ENCODE results near the gene MST1R. TPM values are rescaled to one million over a fixed set of nuclear protein-coding genes. Genes with fewer than 3 reads are reported as not detected.

MST1R gene
- total RNA-seq, result not detected in 2 replicates

GRCh38 chr3:49903451-49904424, at the start of gene MST1R:
Gene MST1R (minus strand): TSS chr3:49903873. CDS start chr3:49903609, 264 bp downstream.

GRCh38 chr3:49939858-49940666, 36.4 kb upstream of the MST1R start, which contains the start of gene RBM6:
Gene RBM6 (plus strand): TSS chr3:49940150. CDS start chr3:49962642, 22,492 bp downstream.

GRCh38 chr3:49929291-49930167, 25.9 kb upstream of the MST1R start, which contains the start of gene MON1A:
Gene MON1A (minus strand): TSS chr3:49929811. CDS start chr3:49913346, 16,465 bp downstream.

GRCh38 chr3:49869525-49870126, 34.0 kb downstream of the MST1R start, which contains the start of gene CAMKV:
Gene CAMKV (minus strand): TSS chr3:49869906. CDS start chr3:49862388, 7,518 bp downstream.

GRCh38 chr3:49856181-49857005, 47.3 kb downstream of the MST1R start, which contains the start of gene TRAIP:
Gene TRAIP (minus strand): TSS chr3:49856564. CDS start chr3:49856453, 111 bp downstream.

Other genes starting within 250 kb of the MST1R start
- 80.2 and 111 TPM in 2 replicates for gene APEH, start 229.5 kb downstream of the MST1R start, total RNA-seq
- 6.6 and 10.1 TPM in 2 replicates for gene MST1, start 214.4 kb downstream of the MST1R start, total RNA-seq
- 25.1 and 26.6 TPM in 2 replicates for gene RNF123, start 214.3 kb downstream of the MST1R start, total RNA-seq
- 4.9 TPM in 1 of 2 replicates, not detected in the other for gene AMIGO3, start 184.2 kb downstream of the MST1R start, total RNA-seq
- gene GMPPB, start 179.9 kb downstream of the MST1R start, total RNA-seq, result 30.0 and 36.6 TPM in 2 replicates
- gene IP6K1, start 117.3 kb downstream of the MST1R start, total RNA-seq, result 30.7 and 36.5 TPM in 2 replicates
- not detected in 2 replicates for gene CDHR4, start 104.0 kb downstream of the MST1R start, total RNA-seq
- 1.4 and 3.6 TPM in 2 replicates for gene INKA1, start 100.6 kb downstream of the MST1R start, total RNA-seq
- gene UBA7, start 89.9 kb downstream of the MST1R start, total RNA-seq, result 21.7 and 27.5 TPM in 2 replicates
- gene TRAIP, start 47.3 kb downstream of the MST1R start, total RNA-seq, result 6.5 and 7.8 TPM in 2 replicates
- gene CAMKV, start 34.0 kb downstream of the MST1R start, total RNA-seq, result not detected in 2 replicates
- gene MON1A, start 25.9 kb upstream of the MST1R start, total RNA-seq, result 11.2 and 13.0 TPM in 2 replicates
- 16.7 and 26.5 TPM in 2 replicates for gene RBM6, start 36.3 kb upstream of the MST1R start, total RNA-seq
- 61.7 and 103 TPM in 2 replicates for gene RBM5, start 185.0 kb upstream of the MST1R start, total RNA-seq

Measured in cardiac atrium fibroblast (primary cell).